Keratinocyte (primary cell): ENCODE results near the gene HELB.

Experiments used
- EZH2 ChIP-seq: IDR thresholded peaks from one replicate; pipeline ENCODE4 v1.6.1; 2012; ENCODE audit warnings: inconsistent platforms, mild to moderate bottlenecking, low read length, moderate library complexity
- TF ChIP-seq, protein P1 (sequence below), 3 experiments: IDR thresholded peaks in 1 of 3; conservative IDR thresholded peaks in 1 of 3; optimal IDR thresholded peaks in 1 of 3; 2 replicates in 2 of 3; 3 replicates in 1 of 3; pipeline versions ENCODE3 to v1.5.1; 2011; ENCODE audit warnings: low read length in 3 of 3, mild to moderate bottlenecking in 3 of 3, moderate library complexity in 2 of 3, control low read depth in 1 of 3, inconsistent platforms in 1 of 3; ENCODE audit not compliant: insufficient read depth in 2 of 3; ENCODE audit errors: extremely low read depth in 1 of 3

DNA sequence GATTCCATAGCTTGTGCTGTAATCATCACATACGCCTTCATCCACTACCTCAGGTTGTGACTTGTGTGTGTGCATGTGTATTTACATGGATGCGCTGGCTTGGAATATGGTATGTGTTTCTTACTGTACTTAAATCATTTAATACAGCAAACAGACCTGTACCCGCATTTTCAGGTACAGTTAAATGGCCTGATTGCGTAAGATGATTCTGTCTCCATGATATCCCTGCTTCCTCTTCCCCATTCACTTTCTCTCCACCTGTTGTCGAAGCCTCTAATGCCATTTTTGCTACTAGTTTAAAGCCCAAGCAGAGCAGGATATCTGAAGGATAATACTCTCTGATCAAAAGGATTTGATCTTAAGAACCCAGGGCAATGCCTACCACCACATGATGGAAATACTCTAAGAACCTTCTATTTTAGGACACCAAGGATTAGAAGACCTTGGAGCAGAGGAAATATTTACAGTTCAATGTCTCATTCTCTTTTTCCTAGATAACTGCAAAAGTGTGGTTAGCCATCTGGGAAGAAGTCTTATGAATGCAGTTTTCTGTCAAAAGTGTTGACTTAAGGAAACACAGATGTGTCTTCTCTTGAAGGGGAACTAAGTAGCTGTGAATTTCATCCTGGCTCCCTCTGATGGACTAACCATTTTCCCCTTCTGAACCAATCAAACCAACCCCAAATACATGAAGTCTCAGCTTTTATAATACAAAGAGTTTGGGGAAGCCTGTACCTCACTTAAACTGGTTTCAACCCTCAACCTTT lies 78.7 kb downstream of the HELB start:
- TF ChIP-seq, protein P1, sequence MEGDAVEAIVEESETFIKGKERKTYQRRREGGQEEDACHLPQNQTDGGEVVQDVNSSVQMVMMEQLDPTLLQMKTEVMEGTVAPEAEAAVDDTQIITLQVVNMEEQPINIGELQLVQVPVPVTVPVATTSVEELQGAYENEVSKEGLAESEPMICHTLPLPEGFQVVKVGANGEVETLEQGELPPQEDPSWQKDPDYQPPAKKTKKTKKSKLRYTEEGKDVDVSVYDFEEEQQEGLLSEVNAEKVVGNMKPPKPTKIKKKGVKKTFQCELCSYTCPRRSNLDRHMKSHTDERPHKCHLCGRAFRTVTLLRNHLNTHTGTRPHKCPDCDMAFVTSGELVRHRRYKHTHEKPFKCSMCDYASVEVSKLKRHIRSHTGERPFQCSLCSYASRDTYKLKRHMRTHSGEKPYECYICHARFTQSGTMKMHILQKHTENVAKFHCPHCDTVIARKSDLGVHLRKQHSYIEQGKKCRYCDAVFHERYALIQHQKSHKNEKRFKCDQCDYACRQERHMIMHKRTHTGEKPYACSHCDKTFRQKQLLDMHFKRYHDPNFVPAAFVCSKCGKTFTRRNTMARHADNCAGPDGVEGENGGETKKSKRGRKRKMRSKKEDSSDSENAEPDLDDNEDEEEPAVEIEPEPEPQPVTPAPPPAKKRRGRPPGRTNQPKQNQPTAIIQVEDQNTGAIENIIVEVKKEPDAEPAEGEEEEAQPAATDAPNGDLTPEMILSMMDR (optimal IDR thresholded peaks at IDR 0.05 in 1 of 3, IDR thresholded peaks at IDR 0.05 in 1 of 3, conservative IDR thresholded peaks at IDR 0.05 in 1 of 3; ENCODE audit: extremely low read depth in 1 of 3, insufficient read depth in 2 of 3, low read length in 3 of 3) = no peak
- TF ChIP-seq EZH2 = no peak
